Measurements from ENCODE around the gene PLA2G2A.

PLA2G2A gene

DNA sequence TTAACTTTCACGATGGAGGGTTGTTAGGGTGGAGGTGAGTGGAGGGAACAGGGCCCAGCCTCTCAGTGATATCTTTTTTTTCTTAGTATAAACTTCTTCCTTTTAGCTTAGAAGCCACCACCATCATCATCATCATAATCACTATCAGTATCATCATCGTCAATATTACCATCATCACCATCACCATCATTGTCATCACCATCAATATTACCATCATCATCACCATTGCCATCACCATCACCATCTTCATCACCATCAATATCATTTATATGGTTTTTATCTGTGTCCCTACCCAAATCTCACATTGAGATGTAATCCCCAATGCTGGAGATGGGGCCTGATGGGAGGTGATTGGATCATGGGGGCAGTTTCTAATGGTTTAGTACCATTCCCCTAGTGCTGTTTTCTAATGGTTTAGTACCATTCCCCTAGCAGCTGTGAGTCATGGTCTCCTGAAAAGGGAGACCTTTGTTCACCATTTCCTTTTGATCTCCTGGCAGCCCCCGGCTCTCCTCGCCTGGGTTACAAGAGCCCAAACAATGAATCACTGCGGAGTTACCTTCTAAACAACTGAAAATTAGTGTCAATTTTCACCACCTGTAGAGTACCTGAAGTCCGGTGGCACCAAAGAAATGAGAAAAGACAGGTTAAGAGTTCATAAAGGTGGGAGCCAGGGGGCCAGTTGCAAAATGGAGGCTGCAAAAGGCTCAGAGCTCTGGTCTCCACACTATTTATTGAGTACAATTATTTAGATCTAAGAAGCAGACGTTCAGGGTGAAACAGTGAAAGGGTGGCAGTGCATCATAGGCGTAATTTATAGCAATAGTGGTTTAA, 52.9 kb downstream of the PLA2G2A start:
- no peak for DNase-seq (ENCODE audit: low spot score)
